HepG2 (cell line): ENCODE data around the gene NDUFAF8. TPM values are rescaled to one million over a fixed set of nuclear protein-coding genes. Genes with fewer than 3 reads are reported as not detected.

Experiments
- ATAC-seq: fragments of 200-7000 bp; cut with Tn5 transposase; 3 replicates; pipeline ENCODE4 v1.9.1; 2020; ENCODE audit warnings: mild to moderate bottlenecking, moderate library complexity
- BruUV-seq: library from RNA; stranded (reverse); fragments of 400-500 nt; replicated peaks from 2 replicates; lab custom pipeline; 2021; lab: Mats Ljungman, UMichigan
- CTCF ChIA-PET: fragments of 300-600 bp; formaldehyde crosslinking; extraction: SDS; loops from one replicate; lab custom pipeline; 2021; ENCODE audit warnings: low total read pairs, inconsistent platforms, low intra/inter-chr PET ratio; lab: Yijun Ruan, JAX
- POLR2A ChIA-PET: fragments of 350-600 bp; sonication (Branson Sonifier 250); formaldehyde crosslinking; loops from one replicate; lab custom pipeline; 2020; ENCODE audit warnings: antibody characterized with exemption, inconsistent platforms; lab: Yijun Ruan, JAX
- DNase-seq: peaks from one replicate; pipeline ENCODE4 v3.0.0-alpha.2; 2015; ENCODE audit warnings: low spot score
- FAIRE-seq: peaks from 3 replicates; lab custom pipeline; 2011; peaks lifted over from hg19 to GRCh38; lab: Jason Lieb, UNC
- H2AFZ ChIP-seq: one replicate; pipeline ENCODE4 v1.6.1; 2011; ENCODE audit warnings: low read length, inconsistent platforms
- H3K27ac ChIP-seq: fragments of 300-600 bp; 3 replicates; pipeline ENCODE4 v1.8.0; 2011; ENCODE audit warnings: mixed run types, mild to moderate bottlenecking, mixed read lengths, low read length, inconsistent platforms; ENCODE audit not compliant: insufficient read depth; ENCODE audit errors: extremely low read length
- H3K27me3 ChIP-seq, 2 experiments: fragments of 200-600 bp in 1 of 2; 2 replicates in 1 of 2; 3 replicates in 1 of 2; pipeline versions ENCODE4 v1.6.0 to v1.8.0; 2011; ENCODE audit warnings: low read length in 2 of 2, mild to moderate bottlenecking in 2 of 2, moderate library complexity in 2 of 2, inconsistent platforms in 1 of 2; ENCODE audit not compliant: insufficient read depth in 2 of 2, control insufficient read depth in 1 of 2
- H3K36me3 ChIP-seq, 2 experiments: fragments of 200-600 bp in 1 of 2; replicated peaks in 1 of 2; 2 replicates in 1 of 2; 3 replicates in 1 of 2; pipeline versions ENCODE4 v1.5.1 to v1.8.0; 2011; ENCODE audit warnings: low read length in 2 of 2, inconsistent platforms in 1 of 2; ENCODE audit not compliant: insufficient read depth in 2 of 2, control insufficient read depth in 1 of 2
- H3K4me1 ChIP-seq: 2 replicates; pipeline ENCODE4 v1.5.1; 2012; ENCODE audit warnings: low read length, inconsistent platforms; ENCODE audit not compliant: insufficient read depth
- H3K4me2 ChIP-seq: 2 replicates; pipeline ENCODE4 v1.6.0; 2011; ENCODE audit warnings: low read depth, low read length, inconsistent platforms
- H3K4me3 ChIP-seq, 3 experiments: fragments of 200-600 bp in 1 of 3; sonication (generic), shearing (Covaris generic) in 1 of 3; replicated peaks in 1 of 3; 2 replicates each; pipeline ENCODE4 v1.5.1; 2011 to 2016; ENCODE audit warnings: low read length in 3 of 3, inconsistent platforms in 2 of 3, low read depth in 2 of 3, mild to moderate bottlenecking in 2 of 3, control low read depth in 1 of 3, mixed read lengths in 1 of 3; ENCODE audit not compliant: insufficient read depth in 1 of 3
- H3K79me2 ChIP-seq: one replicate; pipeline ENCODE4 v1.6.1; 2011; ENCODE audit warnings: low read length, inconsistent platforms; ENCODE audit not compliant: insufficient read depth
- H3K9ac ChIP-seq: 2 replicates; pipeline ENCODE4 v1.6.0; 2011; ENCODE audit warnings: mild to moderate bottlenecking, low read depth, low read length, inconsistent platforms; ENCODE audit not compliant: insufficient read depth
- H3K9me3 ChIP-seq: 2 replicates; pipeline ENCODE4 v1.5.1; 2012; ENCODE audit warnings: mild to moderate bottlenecking, low read length
- H4K20me1 ChIP-seq: 2 replicates; pipeline ENCODE4 v1.6.0; 2011; ENCODE audit warnings: inconsistent platforms, mild to moderate bottlenecking, low read length, moderate library complexity; ENCODE audit not compliant: insufficient read depth
- BRCA1 ChIP-seq: sonication (generic); formaldehyde crosslinking; IDR thresholded peaks from 2 replicates; pipeline ENCODE4 v1.4.0; 2020; ENCODE audit warnings: missing genetic modification reagents
- CAMTA2 ChIP-seq: sonication (generic); formaldehyde crosslinking; IDR thresholded peaks from 2 replicates; pipeline ENCODE4 v1.4.0; 2020; ENCODE audit warnings: mild to moderate bottlenecking, missing genetic modification reagents, borderline replicate concordance
- E2F5 ChIP-seq: sonication (generic); formaldehyde crosslinking; conservative IDR thresholded peaks from 2 replicates; pipeline ENCODE4 v1.4.0; 2020; ENCODE audit warnings: missing genetic modification reagents
- EED ChIP-seq: sonication (generic); formaldehyde crosslinking; IDR thresholded peaks from 2 replicates; pipeline ENCODE4 v1.5.0; 2020; ENCODE audit warnings: mild to moderate bottlenecking, missing genetic modification reagents
- FIP1L1 ChIP-seq: fragments of 200-400 bp; formaldehyde crosslinking; IDR thresholded peaks from 2 replicates; pipeline ENCODE4 v1.6.1; 2018; ENCODE audit warnings: low read depth, mild to moderate bottlenecking, low read length, moderate library complexity, borderline replicate concordance; ENCODE audit not compliant: insufficient read depth
- GMEB1 ChIP-seq: sonication (generic); formaldehyde crosslinking; IDR thresholded peaks from 2 replicates; pipeline ENCODE4 v1.5.1; 2020; ENCODE audit warnings: missing genetic modification reagents, mild to moderate bottlenecking, borderline replicate concordance
- HHEX ChIP-seq: IDR thresholded peaks from 2 replicates; pipeline ENCODE4 v1.6.1; 2016; ENCODE audit warnings: control low read depth
- NFYC ChIP-seq: IDR thresholded peaks from 2 replicates; pipeline ENCODE4 v1.6.1; 2016; ENCODE audit warnings: missing genetic modification reagents, missing compliant biosample characterization
- PHF20 ChIP-seq: sonication (generic); formaldehyde crosslinking; IDR thresholded peaks from 2 replicates; pipeline ENCODE4 v1.5.0; 2020; ENCODE audit warnings: mild to moderate bottlenecking, missing genetic modification reagents
- POLR2G ChIP-seq: fragments of 200-400 bp; formaldehyde crosslinking; IDR thresholded peaks from 2 replicates; pipeline ENCODE4 v1.6.1; 2018; ENCODE audit warnings: mild to moderate bottlenecking, low read depth, low read length, moderate library complexity
- TOE1 ChIP-seq: sonication (generic); formaldehyde crosslinking; IDR thresholded peaks from 2 replicates; pipeline ENCODE4 v1.4.0; 2020; ENCODE audit warnings: mild to moderate bottlenecking, missing genetic modification reagents
- YEATS2 ChIP-seq: sonication (generic); formaldehyde crosslinking; IDR thresholded peaks from 2 replicates; pipeline ENCODE4 v1.4.0; 2020; ENCODE audit warnings: missing genetic modification reagents, borderline replicate concordance
- ZNF432 ChIP-seq: sonication (generic); formaldehyde crosslinking; IDR thresholded peaks from 2 replicates; pipeline ENCODE4 v1.5.0; 2020; ENCODE audit warnings: missing genetic modification reagents, mild to moderate bottlenecking, borderline replicate concordance
- ZNF572 ChIP-seq: sonication (generic); formaldehyde crosslinking; IDR thresholded peaks from 2 replicates; pipeline ENCODE4 v1.5.1; 2020; ENCODE audit warnings: mild to moderate bottlenecking, missing genetic modification reagents
- WGBS: methylation state at CpG from one replicate; pipeline ENCODE4 v1.1.6; 2017; ENCODE audit warnings: low lambda C conversion rate; 5-methylcytosine and 5-hydroxymethylcytosine counted together
- in situ Hi-C: cut with HindIII; loops from 2 replicates; pipeline ENCODE4 v1.10.0; 2017; ENCODE audit warnings: low pct_unique_long_range_greater_than_20kb; ENCODE audit not compliant: extremely low pct_ligation_motif_present
- intact Hi-C: fragments of 100-400 bp; cut with micrococcal nuclease; formaldehyde crosslinking; loops from one replicate; pipeline ENCODE4 v1.10.0; 2022; ENCODE audit not compliant: unreplicated experiment
- polyA plus RNA-seq, 8 experiments: library from polyadenylated mRNA; depleted of rRNA in 3 of 8; stranded (reverse) in 7 of 8; unstranded in 1 of 8; fragments of >200 nt; fragmentation: Illumina TruSeq in 4 of 8; extraction: Trizol in 4 of 8; gene quantifications; 2 replicates each; pipeline versions ENCODE4 v1.2.1 to v1.2.3, GENCODE V29; 2011 to 2016; ENCODE audit warnings: low read depth in 4 of 8, missing spikeins in 1 of 8, mixed read lengths in 1 of 8; ENCODE audit not compliant: insufficient read depth in 1 of 8
- total RNA-seq, 5 experiments: library from RNA; depleted of rRNA; stranded (reverse); fragments of >200 nt; fragmentation: Illumina TruSeq; extraction: Trizol; gene quantifications; 2 replicates each; pipeline ENCODE4 v1.2.3, GENCODE V29; 2016; ENCODE audit warnings: low read depth in 1 of 5
- TF ChIP-seq, protein P1 (sequence below): IDR thresholded peaks from 2 replicates; pipeline ENCODE4 v1.6.1; 2012; ENCODE audit warnings: inconsistent platforms
- TF ChIP-seq, protein P2 (sequence below): fragments of 450-650 bp; IDR thresholded peaks from 2 replicates; pipeline ENCODE4 v1.6.1; 2017; ENCODE audit warnings: mild to moderate bottlenecking

NDUFAF8 gene
- total and polyA plus RNA-seq, 2 of the 13 experiments (the other 11 are each of a cell fraction or from before 2014, with no cell fraction given): 75.6 to 233 TPM

DNA sequence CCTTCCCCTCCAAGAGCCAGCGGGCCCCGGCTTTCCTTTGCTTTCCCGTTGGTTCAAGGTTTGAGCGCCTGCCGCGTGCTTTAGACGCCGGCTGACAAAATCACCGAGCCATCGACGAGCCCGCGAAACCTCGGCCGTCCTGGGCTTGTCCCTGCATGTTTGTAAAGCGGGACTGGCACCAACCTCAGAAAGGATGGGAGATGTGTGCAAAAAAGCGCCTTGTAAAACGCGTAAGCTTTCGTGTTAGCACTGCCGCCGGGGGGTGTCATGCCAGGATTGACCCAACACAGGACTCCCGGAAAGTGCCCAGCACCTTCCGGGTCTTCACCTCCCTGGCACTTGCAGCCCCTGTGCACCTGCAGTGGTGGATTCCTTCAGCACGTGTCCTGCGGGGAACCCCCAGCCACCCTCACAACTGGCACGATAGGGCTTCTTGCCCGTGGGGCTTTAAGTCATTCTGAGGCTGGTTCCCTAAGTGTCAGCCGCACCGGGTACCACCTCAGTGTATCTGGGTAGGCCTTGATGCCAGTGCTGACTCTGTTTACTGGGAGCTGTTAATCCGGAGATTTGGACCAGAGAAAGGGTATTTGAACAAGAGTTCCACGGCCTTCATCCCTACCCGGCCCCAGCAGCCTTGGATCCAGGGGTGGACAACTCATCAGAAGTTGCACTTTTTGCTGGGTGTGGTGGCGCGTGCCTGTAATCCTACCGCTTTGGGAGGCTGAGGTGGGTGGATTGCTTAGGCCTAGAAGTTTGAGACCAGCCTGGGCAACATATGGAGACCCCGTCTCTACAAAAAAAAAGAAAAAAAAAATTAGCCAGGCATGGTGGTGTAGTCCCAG is 817 bp downstream of the NDUFAF8 start (continued):
- TF ChIP-seq GMEB1 (CRISPR knock-in tag): no peak
- TF ChIP-seq HHEX (CRISPR knock-in tag): no peak
- TF ChIP-seq CAMTA2 (CRISPR knock-in tag): peak; percentile 58; the same call in 1 of the 2 replicates
- TF ChIP-seq, protein P1, sequence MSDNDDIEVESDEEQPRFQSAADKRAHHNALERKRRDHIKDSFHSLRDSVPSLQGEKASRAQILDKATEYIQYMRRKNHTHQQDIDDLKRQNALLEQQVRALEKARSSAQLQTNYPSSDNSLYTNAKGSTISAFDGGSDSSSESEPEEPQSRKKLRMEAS: peak; percentile 46
- TF ChIP-seq ZNF432 (CRISPR knock-in tag): no peak

GRCh38 chr17:81240761-81241160 is 1.6 kb downstream of the NDUFAF8 start:
- Histone ChIP-seq H3K79me2 (peaks cover 39% of the 10 kb centered on the region), H3K9me3 (no peaks in the 10 kb centered on the region), H3K9ac (peak overlapping the region; percentile 98), H3K4me3 (peak overlapping the region in 1 of 3 experiments; percentile 96; a peak in 2 of 6 replicates), H3K36me3 (peaks cover 4 to 6% of the 10 kb centered on the region in 2 experiments; a peak in 2 of 5 replicates), H3K4me2 (peak overlapping the region; percentile 91), H2AFZ (no peak overlapping the region), H3K4me1 (peaks cover 44% of the 10 kb centered on the region), H3K27me3 (no peaks in the 10 kb centered on the region; a peak in 1 of 5 replicates), H4K20me1 (peaks cover 8% of the 10 kb centered on the region; the same call in 1 of the 2 replicates), H3K27ac (no peak overlapping the region)
- no peak for DNase-seq
- peak; percentile 46 for FAIRE-seq
- WGBS: 84% methylated on average over 7 of the region's 8 CpGs
- in situ Hi-C loops (no loop called here), intact Hi-C loops (loop anchor here (1.0 kb wide), 1 partner anchor 98 kb away; no protein-coding TSS in a partner anchor)
- ChIA-PET CTCF (interaction anchor here (1.7 to 2.4 kb wide), 2 partner anchors 96 to 98 kb away, joined by 6 to 28 read pairs; no protein-coding TSS in a partner anchor), POLR2A (interaction anchor here (3.8 kb wide), 1 partner anchor 18 kb away, joined by 61 read pairs; the partner anchor contains the start of gene CEP131)
- TSS peak; percentile 53 for BruUV-seq
- no peak for ATAC-seq
- no peak for TF ChIP-seq PHF20 (CRISPR knock-in tag)
- TF ChIP-seq BRCA1 (CRISPR knock-in tag): no peak
- no peak for TF ChIP-seq NFYC
- TF ChIP-seq POLR2G: peak; percentile 3; the same call in 1 of the 2 replicates
- no peak for TF ChIP-seq ZNF572 (CRISPR knock-in tag)
- no peak for TF ChIP-seq TOE1
- TF ChIP-seq FIP1L1: no peak
- TF ChIP-seq E2F5 (CRISPR knock-in tag): no peak
- TF ChIP-seq EED (CRISPR knock-in tag): 0 out of 2 replicates have a peak, but pooled peaks have one; percentile 28
- TF ChIP-seq, protein P2, sequence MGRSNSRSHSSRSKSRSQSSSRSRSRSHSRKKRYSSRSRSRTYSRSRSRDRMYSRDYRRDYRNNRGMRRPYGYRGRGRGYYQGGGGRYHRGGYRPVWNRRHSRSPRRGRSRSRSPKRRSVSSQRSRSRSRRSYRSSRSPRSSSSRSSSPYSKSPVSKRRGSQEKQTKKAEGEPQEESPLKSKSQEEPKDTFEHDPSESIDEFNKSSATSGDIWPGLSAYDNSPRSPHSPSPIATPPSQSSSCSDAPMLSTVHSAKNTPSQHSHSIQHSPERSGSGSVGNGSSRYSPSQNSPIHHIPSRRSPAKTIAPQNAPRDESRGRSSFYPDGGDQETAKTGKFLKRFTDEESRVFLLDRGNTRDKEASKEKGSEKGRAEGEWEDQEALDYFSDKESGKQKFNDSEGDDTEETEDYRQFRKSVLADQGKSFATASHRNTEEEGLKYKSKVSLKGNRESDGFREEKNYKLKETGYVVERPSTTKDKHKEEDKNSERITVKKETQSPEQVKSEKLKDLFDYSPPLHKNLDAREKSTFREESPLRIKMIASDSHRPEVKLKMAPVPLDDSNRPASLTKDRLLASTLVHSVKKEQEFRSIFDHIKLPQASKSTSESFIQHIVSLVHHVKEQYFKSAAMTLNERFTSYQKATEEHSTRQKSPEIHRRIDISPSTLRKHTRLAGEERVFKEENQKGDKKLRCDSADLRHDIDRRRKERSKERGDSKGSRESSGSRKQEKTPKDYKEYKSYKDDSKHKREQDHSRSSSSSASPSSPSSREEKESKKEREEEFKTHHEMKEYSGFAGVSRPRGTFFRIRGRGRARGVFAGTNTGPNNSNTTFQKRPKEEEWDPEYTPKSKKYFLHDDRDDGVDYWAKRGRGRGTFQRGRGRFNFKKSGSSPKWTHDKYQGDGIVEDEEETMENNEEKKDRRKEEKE: no peak
- no peak for TF ChIP-seq YEATS2 (CRISPR knock-in tag)
